Right ventricle myocardium inferior (tissue), 1 donor: Measurements from ENCODE around the gene OR8D2. TPM values are rescaled to one million over a fixed set of nuclear protein-coding genes. Genes with fewer than 3 reads are reported as not detected.
A peak's percentile ranks its signal among the peaks of the same experiment; 100 is the strongest.
"Not testable (repeated sequence)": the region's sequence is repeated elsewhere in the genome, so short reads cannot be mapped to it uniquely, and the experiment has no call there.

Source experiments
- ATAC-seq: fragments of 200-7000 bp; cut with Tn5 transposase; one replicate; pipeline ENCODE4 v1.9.1; 2020; ENCODE audit warnings: mild to moderate bottlenecking, moderate library complexity
- DNase-seq: peaks from one replicate; pipeline ENCODE4 v3.0.0; 2021; ENCODE audit errors: missing footprints
- intact Hi-C: fragments of 100-400 bp; cut with DNase I; formaldehyde crosslinking; loops from one replicate; pipeline ENCODE4 v1.11.0; 2022
- total RNA-seq: library from RNA; stranded (reverse); fragmentation: NEBNext Ultra II Directional; extraction: Animal tissue kit (Norgen Biotek cat#: 25700); gene quantifications from one replicate; pipeline ENCODE4 v1.2.1, GENCODE V29; 2021
- donor health status: DM: no; HTN: yes; CAD: no; lungs with severe emphysema.

The OR8D2 gene
- total RNA-seq, 1 donor from 2014 or later = not detected

GRCh38 chr11:124297921-124298320, 22.1 kb downstream of the OR8D2 start:
- intact Hi-C loops = no loop called here
- ATAC-seq = no peak
- DNase-seq = no peak

DNA sequence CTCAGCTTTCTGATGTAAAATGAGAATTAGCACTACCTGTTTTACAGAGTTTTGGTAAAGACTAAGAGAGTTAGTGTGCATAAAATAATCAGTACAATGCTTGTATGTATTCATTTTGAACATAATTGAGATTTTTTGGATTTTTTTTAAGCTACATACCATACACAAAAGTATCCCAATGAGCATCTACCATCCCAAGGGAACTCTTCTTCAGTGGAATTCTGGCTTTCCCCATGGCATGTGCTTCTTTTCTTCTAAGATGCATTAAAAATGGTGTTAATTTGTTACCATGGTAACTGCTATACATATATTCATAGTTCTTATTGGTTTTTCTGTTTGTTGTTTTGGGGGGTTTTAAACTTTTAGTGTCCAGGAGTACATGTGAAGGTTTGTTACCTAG, 24.0 kb downstream of the OR8D2 start:
- intact Hi-C loops = no loop called here
- ATAC-seq (no peak), DNase-seq (no peak)

- DNase-seq (no peak), ATAC-seq (no peak)
- intact Hi-C loops = no loop called here
Measured at GRCh38 chr11:124294687-124295086, 25.3 kb downstream of the OR8D2 start.

GRCh38 chr11:124285610-124286344, 34.2 kb downstream of the OR8D2 start:
- DNase-seq (no peak), ATAC-seq (no peak)
- intact Hi-C loops = no loop called here

GRCh38 chr11:124278261-124278660, 41.7 kb downstream of the OR8D2 start:
- intact Hi-C loops = no loop called here
- ATAC-seq (no peak), DNase-seq (no peak)

- DNase-seq = no peak
- ATAC-seq = no peak
- intact Hi-C loops = no loop called here
Measured at GRCh38 chr11:124277804-124278203, 42.2 kb downstream of the OR8D2 start.

DNA sequence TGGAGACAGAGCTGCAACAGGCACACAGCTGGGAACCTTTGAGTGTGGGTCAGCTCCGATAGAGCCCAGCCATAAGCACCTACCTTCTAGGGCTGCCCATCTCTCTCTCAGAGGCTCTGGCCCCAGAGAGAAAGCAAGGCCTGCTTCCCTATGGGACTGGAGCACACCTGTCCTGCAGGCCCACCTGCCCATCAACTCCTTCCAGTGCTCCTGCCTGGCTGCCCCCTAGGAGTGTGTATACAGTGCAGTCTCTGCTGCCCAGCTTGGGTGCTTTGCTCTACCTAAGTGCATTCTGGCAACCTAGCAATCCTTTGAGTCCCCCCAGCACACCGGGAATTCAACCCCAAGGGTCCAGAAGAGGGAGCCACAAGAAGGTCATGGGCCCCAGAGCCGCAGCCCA, 42.8 kb downstream of the OR8D2 start:
- DNase-seq = peak; percentile 65
- intact Hi-C loops = no loop called here
- no peak for ATAC-seq

DNA sequence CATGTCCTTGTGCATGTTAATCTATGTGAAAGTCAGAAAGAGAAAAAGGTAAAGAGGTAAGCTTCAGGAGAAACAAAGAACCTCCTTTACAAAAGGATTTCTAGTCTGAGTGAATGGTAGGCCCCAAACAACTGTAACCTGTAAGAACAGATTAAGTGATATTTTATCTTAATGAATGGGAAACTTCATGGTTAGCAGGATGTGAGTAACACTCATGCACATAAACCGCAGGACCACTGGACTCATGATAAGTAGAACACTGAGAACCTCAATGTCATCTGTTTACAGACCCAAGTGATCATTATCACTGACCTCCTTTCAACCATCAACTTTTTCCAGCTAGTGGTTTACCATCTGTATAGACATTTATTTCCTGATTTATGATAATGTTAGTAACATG, 43.9 kb downstream of the OR8D2 start:
- intact Hi-C loops = no loop called here
- no peak for DNase-seq
- ATAC-seq = no peak

DNA sequence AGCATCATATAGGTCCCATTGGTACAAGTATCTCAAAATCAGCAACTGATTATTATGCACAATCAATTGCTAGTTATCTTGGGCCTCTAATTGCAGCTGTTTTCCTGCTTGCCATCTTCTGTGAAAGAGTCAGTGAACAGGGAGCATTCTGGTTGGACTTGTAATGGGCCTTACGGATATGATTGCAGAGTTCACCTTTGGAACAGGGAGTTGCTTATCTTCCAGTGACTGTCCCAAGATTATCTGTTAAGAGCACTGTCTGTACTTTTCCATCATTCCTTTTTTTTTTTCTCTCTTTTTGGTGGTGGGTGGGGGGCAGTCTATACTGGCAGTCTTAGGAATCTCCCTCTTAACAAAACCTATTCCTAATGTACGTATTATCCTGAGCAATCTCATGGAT, 46.0 kb downstream of the OR8D2 start:
- ATAC-seq = no peak
- intact Hi-C loops = no loop called here
- no peak for DNase-seq

DNA sequence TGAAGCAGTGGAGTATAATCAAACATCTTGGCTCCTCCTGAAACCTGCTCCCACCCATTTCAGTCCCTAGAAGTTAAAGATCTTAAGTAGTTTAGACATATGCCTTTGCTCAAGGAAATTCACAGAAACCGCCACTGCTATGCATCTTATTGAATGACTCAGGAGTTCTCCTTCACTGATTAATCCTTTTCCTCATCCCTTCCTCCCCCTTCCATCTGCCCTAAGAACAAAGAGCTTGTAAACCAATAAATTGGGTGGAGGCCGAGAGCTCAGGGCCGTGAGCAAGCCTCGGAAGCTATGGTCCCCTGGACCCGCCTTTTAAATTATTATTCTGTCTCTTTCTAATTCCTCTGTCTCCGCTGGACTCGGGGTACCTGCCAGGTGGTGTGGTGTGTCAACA, 49.1 kb downstream of the OR8D2 start:
- ATAC-seq, intact Hi-C loops, DNase-seq: not testable (repeated sequence)

Other genes starting within 250 kb of the OR8D2 start
- 4.2 TPM for gene VWA5A, start 204.7 kb downstream of the OR8D2 start, total RNA-seq
- gene OR10D3, start 136.9 kb downstream of the OR8D2 start, total RNA-seq = not detected
- gene OR8G1, start 79.1 kb downstream of the OR8D2 start, total RNA-seq = not detected
- not detected for gene OR8G5, start 63.8 kb downstream of the OR8D2 start, total RNA-seq
- not detected for gene OR8D1, start 6.2 kb downstream of the OR8D2 start, total RNA-seq
- not detected for gene OR8B2, start 64.3 kb upstream of the OR8D2 start, total RNA-seq
- gene OR8B3, start 78.8 kb upstream of the OR8D2 start, total RNA-seq = not detected
- gene OR8B4, start 104.7 kb upstream of the OR8D2 start, total RNA-seq = not detected
- gene OR8B8, start 125.5 kb upstream of the OR8D2 start, total RNA-seq = not detected
- gene OR8B12, start 223.5 kb upstream of the OR8D2 start, total RNA-seq = not detected
- not detected for gene OR8A1, start 249.8 kb upstream of the OR8D2 start, total RNA-seq